Mammary epithelial cell (primary cell): ENCODE measurements around the gene ARR3.

Experiments
- CTCF ChIP-seq, 2 donors: IDR thresholded peaks in 1 of 2; conservative IDR thresholded peaks in 1 of 2; 2 replicates each; pipeline ENCODE4 v1.5.1; 2011 to 2012; ENCODE audit warnings: inconsistent platforms in 2 of 2, low read length in 2 of 2, mild to moderate bottlenecking in 2 of 2, control low read depth in 1 of 2, low read depth in 1 of 2; ENCODE audit not compliant: insufficient read depth in 1 of 2; ENCODE audit errors: extremely low read depth in 1 of 2
- EZH2 ChIP-seq: IDR thresholded peaks from 2 replicates; pipeline ENCODE4 v1.6.1; 2012; ENCODE audit warnings: low read length, inconsistent platforms, borderline replicate concordance

- TF ChIP-seq CTCF (conservative IDR thresholded peaks at IDR 0.05 in 1 of 2, IDR thresholded peaks at IDR 0.05 in 1 of 2; ENCODE audit: extremely low read depth in 1 of 2, insufficient read depth in 1 of 2, low read depth in 1 of 2, low read length in 2 of 2): no peak
- no peak for TF ChIP-seq EZH2
These were observed 26.6 kb upstream of the ARR3 start for GRCh38 chrX:70241501-70241900.
